ENCODE data around the gene RTF1.

DNA sequence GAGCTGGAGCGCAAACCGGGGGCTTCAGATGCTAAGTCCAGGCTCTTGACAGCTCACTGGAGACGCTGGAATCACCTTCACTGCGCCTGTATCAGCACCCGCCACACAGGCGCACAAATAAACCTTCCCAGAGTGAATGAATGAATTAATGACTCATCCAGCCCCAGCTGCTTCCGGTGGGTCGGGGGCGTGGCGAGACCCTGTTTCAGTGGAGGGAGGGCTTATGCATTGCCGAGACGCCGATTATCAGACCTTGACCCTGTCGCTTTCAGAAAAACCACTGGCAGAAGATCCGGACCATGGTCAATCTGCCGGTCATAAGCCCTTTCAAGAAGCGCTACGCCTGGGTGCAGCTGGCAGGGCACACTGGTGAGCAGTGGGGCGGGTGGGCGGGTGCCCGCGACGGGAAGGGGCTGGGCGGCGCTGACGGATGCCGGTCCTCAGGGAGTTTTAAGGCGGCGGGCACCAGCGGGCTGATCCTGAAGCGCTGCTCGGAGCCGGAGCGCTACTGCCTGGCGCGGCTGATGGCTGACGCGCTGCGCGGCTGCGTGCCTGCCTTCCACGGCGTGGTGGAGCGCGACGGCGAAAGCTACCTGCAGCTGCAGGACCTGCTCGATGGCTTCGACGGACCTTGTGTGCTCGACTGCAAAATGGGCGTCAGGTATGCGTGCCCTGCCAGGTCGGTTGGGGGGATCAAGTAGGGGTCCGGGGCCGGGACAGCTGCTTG, 84.5 kb downstream of the RTF1 start:
- TF ChIP-seq POLR2AphosphoS5 (IDR thresholded peaks at IDR 0.05) (no peak), POLR2A (IDR thresholded peaks at IDR 0.05) (no peak), CTCF (IDR thresholded peaks at IDR 0.05) (no peak)

Data from upper lobe of left lung (tissue), 4 donors.